GM20000 (cell line): Measurements from ENCODE around the gene SPOCK1.

Experiments used
- DNase-seq: peaks from one replicate; pipeline ENCODE4 v3.0.0; 2012; ENCODE audit warnings: low spot score
- CTCF ChIP-seq: IDR thresholded peaks from 2 replicates; pipeline ENCODE4 v1.5.1; 2012; ENCODE audit warnings: mild to moderate bottlenecking, control low read depth; ENCODE audit errors: extremely low read depth, missing control alignments

The SPOCK1 gene

GRCh38 chr5:137385064-137385463, 114.1 kb downstream of the SPOCK1 start:
- no peak for TF ChIP-seq CTCF
- DNase-seq, result no peak

- no peak for DNase-seq
- TF ChIP-seq CTCF, result no peak
These were observed 115.2 kb downstream of the SPOCK1 start for GRCh38 chr5:137383909-137384308.

- DNase-seq, result no peak
- TF ChIP-seq CTCF, result no peak
These were observed 117.6 kb downstream of the SPOCK1 start for GRCh38 chr5:137381555-137381954.

- no peak for DNase-seq
- TF ChIP-seq CTCF, result no peak
These were observed 119.4 kb downstream of the SPOCK1 start for GRCh38 chr5:137379555-137380286.

- no peak for TF ChIP-seq CTCF
- no peak for DNase-seq
These were observed 123.2 kb downstream of the SPOCK1 start for GRCh38 chr5:137375741-137376526.

- no peak for TF ChIP-seq CTCF
- DNase-seq, result no peak
These were observed 124.9 kb downstream of the SPOCK1 start for GRCh38 chr5:137374110-137374714.

GRCh38 chr5:137372773-137373160, 126.4 kb downstream of the SPOCK1 start:
- DNase-seq, result no peak
- no peak for TF ChIP-seq CTCF
